ENCODE results near the gene PBX3.
"Not testable (repeated sequence)": the region's sequence is repeated elsewhere in the genome, so short reads cannot be mapped to it uniquely, and the experiment has no call there.

- not testable (repeated sequence) for TF ChIP-seq POLR2AphosphoS5, POLR2A (IDR thresholded peaks at IDR 0.05; ENCODE audit: low read depth, low read length)
These were observed 31.5 kb downstream of the PBX3 start for GRCh38 chr9:125778538-125779219.
